Parathyroid adenoma (tissue), 2 donors: Measurements from ENCODE around the gene SLC24A3.

ENCODE experiments used
- H2AFZ ChIP-seq: fragments of 300-600 bp; sonication (generic); one replicate; pipeline ENCODE4 v1.7.0; 2017; ENCODE audit warnings: antibody characterized with exemption, mild to moderate bottlenecking
- H3K27ac ChIP-seq: fragments of 300-600 bp; sonication (generic); one replicate; pipeline ENCODE4 v1.7.0; 2017
- H3K27me3 ChIP-seq: fragments of 300-600 bp; sonication (generic); one replicate; pipeline ENCODE4 v1.7.0; 2017; ENCODE audit warnings: low read length; ENCODE audit not compliant: control insufficient read depth, insufficient read depth
- H3K36me3 ChIP-seq: fragments of 300-600 bp; sonication (generic); one replicate; pipeline ENCODE4 v1.7.0; 2017; ENCODE audit warnings: low read length; ENCODE audit not compliant: control insufficient read depth, insufficient read depth
- H3K4me1 ChIP-seq: fragments of 300-600 bp; sonication (generic); one replicate; pipeline ENCODE4 v1.7.0; 2017; ENCODE audit warnings: control low read depth
- H3K4me2 ChIP-seq: fragments of 300-600 bp; sonication (generic); one replicate; pipeline ENCODE4 v1.7.0; 2017; ENCODE audit warnings: low read length
- H3K4me3 ChIP-seq: fragments of 300-600 bp; sonication (generic); one replicate; pipeline ENCODE4 v1.7.0; 2017; ENCODE audit warnings: low read depth, low read length
- H3K79me2 ChIP-seq: fragments of 300-600 bp; sonication (generic); one replicate; pipeline ENCODE4 v1.7.0; 2017; ENCODE audit warnings: control low read depth
- H3K9ac ChIP-seq: fragments of 300-600 bp; sonication (generic); one replicate; pipeline ENCODE4 v1.7.0; 2017; ENCODE audit warnings: mild to moderate bottlenecking
- H3K9me3 ChIP-seq: fragments of 300-600 bp; sonication (generic); one replicate; pipeline ENCODE4 v1.7.0; 2017; ENCODE audit warnings: low read length; ENCODE audit not compliant: control insufficient read depth
- CTCF ChIP-seq: fragments of 300-600 bp; sonication (generic); IDR thresholded peaks from one replicate; pipeline ENCODE4 v1.7.0; 2017; ENCODE audit warnings: antibody characterized with exemption, mild to moderate bottlenecking
- donor health status: primary hyperparathyroidism.

SLC24A3 gene

GRCh38 chr20:19304389-19304788 is 91.9 kb downstream of the SLC24A3 start:
- H3K4me2 ChIP-seq = no peak overlapping the region
- H3K27ac ChIP-seq = no peak overlapping the region
- H2AFZ ChIP-seq = no peak overlapping the region
- no peak for TF ChIP-seq CTCF
- H3K79me2 ChIP-seq = peaks cover 3% of the 10 kb centered on the region
- H3K9me3 ChIP-seq = no peaks in the 10 kb centered on the region
- no peaks in the 10 kb centered on the region for H3K27me3 ChIP-seq
- no peaks in the 10 kb centered on the region for H3K4me1 ChIP-seq
- H3K36me3 ChIP-seq = no peaks in the 10 kb centered on the region
- no peak overlapping the region for H3K4me3 ChIP-seq
- no peak overlapping the region for H3K9ac ChIP-seq

- no peak overlapping the region for H3K4me3 ChIP-seq
- H3K4me1 ChIP-seq = no peaks in the 10 kb centered on the region
- no peaks in the 10 kb centered on the region for H3K36me3 ChIP-seq
- H3K79me2 ChIP-seq = peaks cover 3% of the 10 kb centered on the region
- no peak overlapping the region for H2AFZ ChIP-seq
- H3K4me2 ChIP-seq = no peak overlapping the region
- no peak overlapping the region for H3K9ac ChIP-seq
- TF ChIP-seq CTCF = no peak
- no peak overlapping the region for H3K27ac ChIP-seq
- H3K27me3 ChIP-seq = no peaks in the 10 kb centered on the region
- H3K9me3 ChIP-seq = no peaks in the 10 kb centered on the region
These were observed 92.5 kb downstream of the SLC24A3 start for GRCh38 chr20:19304886-19305415.

GRCh38 chr20:19308146-19308545 is 95.7 kb downstream of the SLC24A3 start:
- H3K4me3 ChIP-seq = no peak overlapping the region
- no peak overlapping the region for H3K27ac ChIP-seq
- H3K9ac ChIP-seq = no peak overlapping the region
- H3K27me3 ChIP-seq = no peaks in the 10 kb centered on the region
- no peak overlapping the region for H3K4me2 ChIP-seq
- no peaks in the 10 kb centered on the region for H3K9me3 ChIP-seq
- no peak overlapping the region for H2AFZ ChIP-seq
- no peaks in the 10 kb centered on the region for H3K36me3 ChIP-seq
- H3K79me2 ChIP-seq = no peaks in the 10 kb centered on the region
- TF ChIP-seq CTCF = no peak
- no peaks in the 10 kb centered on the region for H3K4me1 ChIP-seq

- Histone ChIP-seq H3K4me3 (no peak overlapping the region), H3K4me1 (no peaks in the 10 kb centered on the region), H3K4me2 (no peak overlapping the region), H3K27ac (no peak overlapping the region), H3K27me3 (no peaks in the 10 kb centered on the region), H3K36me3 (no peaks in the 10 kb centered on the region), H3K9ac (no peak overlapping the region), H3K79me2 (no peaks in the 10 kb centered on the region), H2AFZ (no peak overlapping the region), H3K9me3 (no peaks in the 10 kb centered on the region)
- TF ChIP-seq CTCF = no peak
These were observed 98.1 kb downstream of the SLC24A3 start for GRCh38 chr20:19310541-19310940.

GRCh38 chr20:19313342-19314069 is 101.1 kb downstream of the SLC24A3 start:
- Histone ChIP-seq H3K4me1 (no peaks in the 10 kb centered on the region), H3K4me2 (no peak overlapping the region), H3K9ac (no peak overlapping the region), H3K4me3 (no peak overlapping the region), H2AFZ (no peak overlapping the region), H3K9me3 (no peaks in the 10 kb centered on the region), H3K27ac (no peak overlapping the region), H3K27me3 (no peaks in the 10 kb centered on the region), H3K79me2 (no peaks in the 10 kb centered on the region), H3K36me3 (no peaks in the 10 kb centered on the region)
- no peak for TF ChIP-seq CTCF
